Transverse colon (tissue), 4 donors: ENCODE results near the gene HOXC12. TPM values are rescaled to one million over a fixed set of nuclear protein-coding genes. Genes with fewer than 3 reads are reported as not detected.

Experiments used
- DNase-seq: peaks from one replicate; pipeline ENCODE4 v3.0.0-alpha.2; 2019
- H3K27ac ChIP-seq, 4 donors: fragments of 200-600 bp; sonication (generic); 2 replicates each; pipeline ENCODE4 v1.5.1; 2016 to 2018; ENCODE audit warnings: inconsistent platforms in 4 of 4
- H3K27me3 ChIP-seq: fragments of 200-600 bp; sonication (generic); 2 replicates; pipeline ENCODE4 v1.5.1; 2017; ENCODE audit warnings: inconsistent platforms
- H3K36me3 ChIP-seq, 4 donors: fragments of 200-600 bp; sonication (generic); 2 replicates each; pipeline ENCODE4 v1.5.1; 2017 to 2019; ENCODE audit warnings: inconsistent platforms in 4 of 4
- H3K4me1 ChIP-seq, 4 donors: fragments of 200-600 bp; sonication (generic); 2 replicates each; pipeline ENCODE4 v1.5.1; 2017 to 2020; ENCODE audit warnings: inconsistent platforms in 4 of 4
- H3K4me3 ChIP-seq, 4 donors: fragments of 200-600 bp; sonication (generic); 1 replicate in 1 of 4; 2 replicates in 3 of 4; pipeline versions ENCODE4 v1.5.1 to v1.6.1; 2017 to 2019; ENCODE audit warnings: inconsistent platforms in 4 of 4
- H3K9me3 ChIP-seq, 2 donors: fragments of 200-600 bp; sonication (generic); 2 replicates each; pipeline ENCODE4 v1.5.1; 2017 to 2019; ENCODE audit warnings: inconsistent platforms in 2 of 2
- CTCF ChIP-seq, 5 experiments: fragments of 200-600 bp in 3 of 5; fragments of 450-650 bp in 2 of 5; sonication (generic) in 3 of 5; IDR thresholded peaks; 1 replicate in 2 of 5; 2 replicates in 3 of 5; pipeline ENCODE4 v1.5.1; 2016 to 2017; ENCODE audit warnings: antibody characterized with exemption in 5 of 5, inconsistent platforms in 3 of 5, mild to moderate bottlenecking in 2 of 5, moderate library complexity in 1 of 5
- EP300 ChIP-seq: sonication (generic); formaldehyde crosslinking; IDR thresholded peaks from one replicate; pipeline ENCODE4 v1.6.1; 2017; ENCODE audit warnings: antibody characterized with exemption, low read depth
- POLR2A ChIP-seq: fragments of 450-650 bp; IDR thresholded peaks from one replicate; pipeline ENCODE4 v1.6.1; 2016; ENCODE audit warnings: antibody characterized with exemption, mild to moderate bottlenecking, moderate library complexity
- POLR2AphosphoS5 ChIP-seq, 3 donors: sonication (generic); formaldehyde crosslinking; IDR thresholded peaks; one replicate each; pipeline ENCODE4 v1.6.1; 2016; ENCODE audit warnings: antibody characterized with exemption in 3 of 3
- WGBS, 2 donors: methylation state at CpG; one replicate each; pipeline ENCODE4 v1.1.5; 2018; ENCODE audit warnings: low coverage in 1 of 2; 5-methylcytosine and 5-hydroxymethylcytosine counted together
- in situ Hi-C, 4 donors: fragments of 200-750 bp; cut with MboI; loops; one replicate each; pipeline versions ENCODE4 v1.15.0 to v1.15.1; 2017; ENCODE audit warnings: low sequenced_read_pairs in 3 of 4, low pct_ligation_motif_present in 1 of 4, low pct_unique_long_range_greater_than_20kb in 1 of 4
- intact Hi-C: fragments of 100-400 bp; cut with DNase I; formaldehyde crosslinking; loops from one replicate; pipeline ENCODE4 v1.15.1; 2023; ENCODE audit warnings: low total_unique reads
- total RNA-seq, 4 donors: library from RNA; depleted of rRNA; stranded (reverse); fragments of >200 nt; gene quantifications; one replicate each; pipeline ENCODE4 v1.1.0, GENCODE V29; 2016

The HOXC12 gene
- total RNA-seq, 4 donors from 2014 or later, result not detected

GRCh38 chr12:53983950-53984572 is 29.4 kb downstream of the HOXC12 start:
- DNase-seq, result no peak
- in situ Hi-C loops (loop anchor here in 1 of 4 donors (25.0 kb wide), 1 partner anchor 197 kb away; no protein-coding TSS in a partner anchor), intact Hi-C loops (no loop called here)
- Histone ChIP-seq H3K4me3 (no peak overlapping the region), H3K36me3 (no peaks in the 10 kb centered on the region), H3K4me1 (peaks cover 6 to 17% (median 12%) of the 10 kb centered on the region in 4 donors), H3K27ac (no peak overlapping the region), H3K9me3 (no peaks in the 10 kb centered on the region), H3K27me3 (peaks cover 100% of the 10 kb centered on the region)
- 27 to 30% methylated on average over 11 to 30 of the region's 30 CpGs for WGBS, 2 donors
- TF ChIP-seq POLR2A (no peak), POLR2AphosphoS5 (IDR thresholded peaks at IDR 0.05) (no peak), CTCF (IDR thresholded peaks at IDR 0.05) (no peak), EP300 (no peak)

- intact Hi-C loops, result no loop called here
- no peaks in the 10 kb centered on the region for H3K9me3 ChIP-seq
- H3K4me1 ChIP-seq, result peaks cover 7 to 17% (median 12%) of the 10 kb centered on the region in 4 donors
- H3K4me3 ChIP-seq, result peak within 1 kb of the TSS in 1 of 4 donors; percentile 7
- in situ Hi-C loops, result loop anchor here in 1 of 4 donors (25.0 kb wide), 1 partner anchor 198 kb away; no protein-coding TSS in a partner anchor
- TF ChIP-seq CTCF (IDR thresholded peaks at IDR 0.05), result peak in 4 of 5 experiments; percentile 18 to 43 (median 38)
- no peak for TF ChIP-seq POLR2AphosphoS5 (IDR thresholded peaks at IDR 0.05)
- WGBS, 2 donors, result 25% methylated on average over 55 of the region's 55 CpGs; no CpG with 5 or more reads in 1 of the 2 donors
- H3K27me3 ChIP-seq, result peaks cover 100% of the 10 kb centered on the region
- no peaks in the 10 kb centered on the region for H3K36me3 ChIP-seq
- peak; percentile 70 for DNase-seq
- H3K27ac ChIP-seq, result no peak within 1 kb of the TSS
These were observed 30.4 kb downstream of the HOXC12 start, which contains the start of gene HOXC10 for GRCh38 chr12:53984901-53985691. Gene HOXC10, plus strand, starts transcription at chr12:53985146. Its CDS starts 114 bp downstream, at chr12:53985260.

GRCh38 chr12:53985692-53985993 is 30.9 kb downstream of the HOXC12 start:
- in situ Hi-C loops, result loop anchor here in 1 of 4 donors (25.0 kb wide), 1 partner anchor 198 kb away; no protein-coding TSS in a partner anchor
- TF ChIP-seq CTCF (IDR thresholded peaks at IDR 0.05), result no peak
- no peak for TF ChIP-seq POLR2AphosphoS5 (IDR thresholded peaks at IDR 0.05)
- no peak for TF ChIP-seq EP300
- 28 to 44% methylated on average over 5 to 21 of the region's 21 CpGs for WGBS, 2 donors
- Histone ChIP-seq H3K4me1 (peaks cover 7 to 18% (median 13%) of the 10 kb centered on the region in 4 donors), H3K9me3 (no peaks in the 10 kb centered on the region), H3K27ac (no peak overlapping the region), H3K27me3 (peaks cover 100% of the 10 kb centered on the region), H3K36me3 (no peaks in the 10 kb centered on the region), H3K4me3 (no peak overlapping the region)
- intact Hi-C loops, result no loop called here
- no peak for DNase-seq

GRCh38 chr12:53985994-53986685 is 31.4 kb downstream of the HOXC12 start:
- peaks cover 100% of the 10 kb centered on the region for H3K27me3 ChIP-seq
- TF ChIP-seq POLR2A (no peak), EP300 (no peak)
- H3K4me1 ChIP-seq, result peaks cover 7 to 22% (median 13%) of the 10 kb centered on the region in 4 donors
- in situ Hi-C loops (loop anchor here in 1 of 4 donors (25.0 kb wide), 1 partner anchor 199 kb away; no protein-coding TSS in a partner anchor), intact Hi-C loops (no loop called here)
- H3K36me3 ChIP-seq, result no peaks in the 10 kb centered on the region
- peak overlapping the region in 1 of 4 donors; percentile 7 for H3K4me3 ChIP-seq
- H3K9me3 ChIP-seq, result no peaks in the 10 kb centered on the region
- H3K27ac ChIP-seq, result no peak overlapping the region
- DNase-seq, result no peak
- WGBS, 2 donors, result 23 to 40% methylated on average over 13 to 36 of the region's 50 CpGs
